GM10266 (cell line): Measurements from ENCODE around the gene RASSF8.

Experiments used
- DNase-seq: peaks from one replicate; pipeline ENCODE4 v3.0.0; 2012; ENCODE audit errors: extremely low spot score
- CTCF ChIP-seq: IDR thresholded peaks from 2 replicates; pipeline ENCODE4 v1.5.1; 2012; ENCODE audit warnings: mild to moderate bottlenecking, low read depth; ENCODE audit not compliant: control insufficient read depth, insufficient read depth; ENCODE audit errors: missing control alignments

The RASSF8 gene

GRCh38 chr12:25943940-25944339 is 14.5 kb upstream of the RASSF8 start:
- no peak for DNase-seq
- TF ChIP-seq CTCF: no peak

- DNase-seq: no peak
- TF ChIP-seq CTCF: no peak
Observed at GRCh38 chr12:25949343-25949742, 9.1 kb upstream of the RASSF8 start.

GRCh38 chr12:25950329-25951115 is 8.0 kb upstream of the RASSF8 start:
- no peak for TF ChIP-seq CTCF
- DNase-seq: no peak

- no peak for TF ChIP-seq CTCF
- no peak for DNase-seq
Observed at GRCh38 chr12:25957793-25958427, 572 bp upstream of the RASSF8 start.

- no peak for TF ChIP-seq CTCF
- no peak for DNase-seq
Observed at GRCh38 chr12:25959071-25959961, 834 bp downstream of the RASSF8 start.

- no peak for TF ChIP-seq CTCF
- no peak for DNase-seq
Observed at GRCh38 chr12:25960143-25960542, 1.7 kb downstream of the RASSF8 start.

GRCh38 chr12:25960961-25961360 is 2.5 kb downstream of the RASSF8 start:
- DNase-seq: no peak
- TF ChIP-seq CTCF: no peak
